ENCODE measurements around the gene TMEM237. TPM values are rescaled to one million over a fixed set of nuclear protein-coding genes. Genes with fewer than 3 reads are reported as not detected.

The TMEM237 gene
- total RNA-seq, 1 donor from 2014 or later = 23.6 TPM

Other genes with a start within 250 kb of the TMEM237 start
- gene TRAK2, start 192.0 kb downstream of the TMEM237 start, total RNA-seq = 42.7 TPM
- 20.7 TPM for gene STRADB, start 191.8 kb downstream of the TMEM237 start, total RNA-seq
- gene MPP4, start 55.1 kb upstream of the TMEM237 start, total RNA-seq = not detected
- gene ALS2, start 137.4 kb upstream of the TMEM237 start, total RNA-seq = 16.5 TPM
- 2.3 TPM for gene CDK15, start 163.0 kb upstream of the TMEM237 start, total RNA-seq